Activated CD8-positive, alpha-beta memory T cell treated with anti-CD3 and anti-CD28 coated beads, Interleukin-2, amount 50 U/mL, for 1 hour (primary cell): ENCODE data around the gene SPOCK2.
"Not testable (repeated sequence)": the region's sequence is repeated elsewhere in the genome, so short reads cannot be mapped to it uniquely, and the experiment has no call there.

Source experiments
- DNase-seq: peaks from one replicate; pipeline ENCODE4 v3.0.0-alpha.2; 2020; ENCODE audit errors: extremely low read depth

SPOCK2 gene

DNA sequence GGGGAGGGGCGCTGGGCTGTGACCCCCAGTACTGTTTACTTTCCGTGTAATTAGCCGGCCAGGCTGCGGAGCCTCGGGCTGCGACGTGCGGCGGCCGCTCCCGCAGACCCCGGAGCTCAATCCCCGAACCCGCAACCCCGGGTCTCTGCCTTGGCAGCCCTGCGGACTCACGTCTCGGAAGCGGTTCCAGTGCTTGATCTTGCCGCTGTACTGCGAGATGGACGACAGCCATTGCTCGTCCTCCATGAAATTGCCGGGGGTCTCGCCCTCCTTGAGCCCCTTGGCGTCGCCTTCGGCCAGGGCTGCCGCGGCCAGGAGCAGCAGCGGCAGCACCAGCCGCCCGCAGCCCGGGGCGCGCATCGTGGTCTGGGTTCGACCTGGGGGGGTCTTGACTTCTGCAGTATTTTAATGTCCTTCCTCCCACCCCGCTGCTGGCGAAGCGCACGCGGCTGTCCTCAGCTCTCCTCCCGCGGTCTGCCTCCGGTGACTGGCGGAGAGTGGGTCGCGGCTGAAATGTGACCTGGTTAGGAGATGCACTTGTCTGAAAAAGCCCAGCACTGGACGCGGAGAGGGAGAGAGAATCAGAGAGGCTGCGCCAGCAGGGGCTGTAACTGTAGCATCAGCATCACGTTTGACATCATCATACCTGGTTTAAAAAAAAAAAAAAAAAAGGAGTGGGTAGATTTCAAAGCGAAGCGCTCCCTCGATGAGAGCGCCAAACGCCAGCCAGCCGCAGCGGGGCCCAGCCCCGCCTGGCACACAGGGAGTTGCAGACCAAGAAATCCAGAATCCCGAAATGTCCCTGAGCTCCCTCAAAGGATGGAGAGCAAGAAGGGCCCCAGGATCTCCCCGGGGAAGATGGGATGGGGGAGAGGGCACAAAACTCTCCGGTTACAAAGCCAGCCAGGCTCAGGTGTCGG lies at the start of gene SPOCK2:
Gene SPOCK2 (minus strand): TSS at position 583 of the 920 bp plus-strand sequence. CDS start 223 bp downstream, at position 360.
- peak; percentile 72 for DNase-seq

- DNase-seq, result no peak
Observed at GRCh38 chr10:72137583-72137982, 49.2 kb upstream of the SPOCK2 start.

DNA sequence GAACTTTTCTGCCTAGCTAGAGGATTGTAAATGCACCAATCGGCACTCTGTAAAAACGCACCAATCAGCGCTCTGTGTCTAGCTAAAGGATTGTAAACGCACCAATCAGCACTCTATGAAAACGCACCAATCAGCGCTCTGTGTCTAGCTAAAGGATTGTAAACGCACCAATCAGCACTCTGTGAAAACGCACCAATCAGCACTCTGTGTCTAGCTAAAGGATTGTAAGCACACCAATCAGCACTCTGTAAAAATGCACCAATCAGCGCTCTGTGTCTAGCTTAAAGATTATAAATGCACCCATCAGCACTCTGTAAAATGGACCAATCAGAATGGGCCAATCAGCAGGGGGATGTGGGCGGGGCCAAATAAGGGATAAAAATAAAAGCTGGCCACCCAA lies 47.9 kb upstream of the SPOCK2 start:
- DNase-seq, result not testable (repeated sequence)

- DNase-seq, result no peak
Observed at GRCh38 chr10:72134785-72135767, 46.7 kb upstream of the SPOCK2 start.

DNA sequence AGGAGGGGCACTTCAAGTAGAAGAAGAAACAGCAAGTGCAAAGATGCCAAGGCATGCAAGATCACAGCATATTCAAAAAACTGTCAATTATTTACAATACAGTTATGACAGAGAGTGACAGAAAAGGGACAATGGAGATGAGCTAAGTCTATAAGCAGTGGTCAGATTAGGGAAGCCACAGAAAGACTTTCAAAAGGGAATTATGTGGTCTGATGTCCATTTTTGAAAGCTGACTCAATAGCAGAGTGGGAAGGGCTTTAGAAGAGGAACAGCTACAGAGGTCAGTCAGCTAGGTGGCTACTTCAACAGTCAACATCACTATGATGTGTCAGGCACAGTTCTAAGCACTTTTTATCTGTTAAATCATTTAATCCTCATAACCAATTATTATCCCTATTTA lies 45.2 kb upstream of the SPOCK2 start:
- no peak for DNase-seq

DNA sequence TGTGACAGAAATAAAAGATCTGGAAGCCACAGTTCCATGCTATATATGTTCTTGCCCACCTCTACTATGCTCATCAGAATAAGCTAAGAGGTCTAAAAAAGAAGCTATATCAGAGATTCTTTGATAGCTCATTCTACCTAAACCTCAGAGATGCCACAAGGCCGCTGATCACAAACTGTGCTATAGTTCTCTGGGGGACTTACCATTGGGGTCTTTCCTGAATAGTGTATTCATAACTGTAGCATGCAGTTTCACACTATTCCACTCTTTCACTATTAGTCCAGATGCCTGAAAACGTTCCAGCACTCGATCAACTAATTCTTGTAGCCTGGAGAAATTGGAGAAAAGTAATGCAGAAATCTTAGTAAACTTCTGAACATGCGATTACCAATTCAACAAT lies 44.5 kb upstream of the SPOCK2 start:
- DNase-seq, result no peak

DNA sequence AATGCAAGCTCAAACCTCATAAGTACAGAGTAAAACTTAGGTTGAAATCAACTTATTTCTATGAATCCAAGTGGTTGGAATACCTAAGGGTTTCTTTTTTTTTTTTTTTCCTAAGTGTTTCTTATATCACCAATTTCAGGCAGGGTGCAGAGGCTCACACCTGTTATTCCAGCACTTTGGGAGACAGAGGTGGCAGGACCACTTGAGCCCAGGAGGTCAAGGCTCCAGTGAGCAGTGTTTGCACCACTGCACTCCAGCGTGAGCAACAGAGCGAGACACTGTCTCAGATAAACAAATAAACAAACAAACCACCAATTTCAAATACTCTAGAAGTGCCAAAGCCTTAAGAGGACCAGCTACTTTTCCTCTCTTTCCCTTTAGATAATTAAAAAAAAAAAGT lies 39.2 kb upstream of the SPOCK2 start:
- no peak for DNase-seq

DNA sequence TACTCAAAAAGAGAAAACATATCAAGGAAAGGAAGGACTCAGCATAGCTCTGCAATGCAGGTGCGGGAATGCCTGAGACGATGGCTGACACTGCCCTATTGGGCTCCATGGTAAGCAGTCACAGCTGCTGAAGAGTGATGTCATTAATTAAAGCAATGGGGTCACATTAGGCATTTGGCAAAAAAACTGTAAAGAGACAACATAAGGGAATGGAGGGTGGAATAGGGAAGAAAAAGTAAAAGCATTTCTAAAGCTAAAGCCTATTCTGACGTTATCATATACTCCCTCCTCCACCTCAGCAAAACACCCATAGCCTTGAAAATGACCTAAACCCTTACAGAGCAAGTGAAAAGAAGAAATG lies 38.5 kb upstream of the SPOCK2 start:
- no peak for DNase-seq

DNA sequence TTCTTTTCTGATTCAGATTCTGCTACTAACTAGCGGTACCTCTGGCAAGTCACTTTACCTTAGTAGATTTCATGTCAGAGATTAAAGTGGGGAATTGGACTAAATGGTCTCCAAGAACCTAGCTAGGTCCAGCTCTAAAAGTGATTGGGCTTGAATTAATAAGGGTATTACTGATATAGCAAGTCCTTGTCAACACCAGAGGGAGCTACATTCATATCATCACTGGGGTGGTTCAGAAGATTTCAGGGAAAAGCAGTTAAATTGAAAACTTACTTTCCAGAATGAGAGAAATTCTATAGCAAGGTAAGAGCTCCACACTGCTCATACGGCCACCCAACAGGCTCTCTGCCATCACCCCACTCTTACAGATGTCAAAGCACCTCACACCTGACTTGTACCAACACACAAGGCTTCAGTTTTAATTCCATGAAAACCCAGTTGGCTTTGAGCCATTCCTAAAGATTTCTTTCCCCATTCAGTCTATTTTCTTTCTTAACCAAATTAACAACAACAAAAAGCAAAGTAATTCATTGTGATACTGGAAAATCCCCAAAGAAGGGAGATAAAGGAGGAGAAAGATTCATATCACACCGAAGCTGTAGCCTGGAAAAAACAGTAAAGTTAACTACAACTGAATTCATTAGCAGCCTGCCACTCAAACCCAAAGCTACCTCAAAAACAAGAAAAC lies 38.0 kb upstream of the SPOCK2 start:
- no peak for DNase-seq

GRCh38 chr10:72124989-72125388 lies 36.6 kb upstream of the SPOCK2 start:
- no peak for DNase-seq

GRCh38 chr10:72124381-72124780 lies 36.0 kb upstream of the SPOCK2 start:
- no peak for DNase-seq

DNA sequence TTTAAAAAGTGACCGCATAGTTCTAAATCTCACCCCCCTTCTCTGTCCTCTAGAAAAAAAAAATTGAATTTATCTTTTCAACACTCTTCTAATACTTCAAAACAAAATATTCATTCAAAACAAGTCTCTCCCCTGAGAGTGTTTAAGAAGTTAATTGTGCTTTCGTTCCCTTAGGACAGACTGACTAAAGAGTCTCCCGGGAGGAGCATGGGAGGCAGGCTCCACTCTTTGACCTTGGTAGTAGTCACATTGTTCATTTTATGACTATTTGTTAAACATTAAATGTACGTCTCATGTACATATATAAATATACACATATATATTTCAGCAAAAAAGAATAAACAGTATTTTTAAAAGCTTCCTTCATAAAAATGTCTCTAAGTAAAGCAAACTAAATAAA lies 35.3 kb upstream of the SPOCK2 start:
- no peak for DNase-seq

GRCh38 chr10:72122221-72122620 lies 33.9 kb upstream of the SPOCK2 start:
- DNase-seq, result no peak

GRCh38 chr10:72121389-72121788 lies 33.0 kb upstream of the SPOCK2 start:
- no peak for DNase-seq

GRCh38 chr10:72116372-72116771 lies 28.0 kb upstream of the SPOCK2 start:
- DNase-seq, result no peak

DNA sequence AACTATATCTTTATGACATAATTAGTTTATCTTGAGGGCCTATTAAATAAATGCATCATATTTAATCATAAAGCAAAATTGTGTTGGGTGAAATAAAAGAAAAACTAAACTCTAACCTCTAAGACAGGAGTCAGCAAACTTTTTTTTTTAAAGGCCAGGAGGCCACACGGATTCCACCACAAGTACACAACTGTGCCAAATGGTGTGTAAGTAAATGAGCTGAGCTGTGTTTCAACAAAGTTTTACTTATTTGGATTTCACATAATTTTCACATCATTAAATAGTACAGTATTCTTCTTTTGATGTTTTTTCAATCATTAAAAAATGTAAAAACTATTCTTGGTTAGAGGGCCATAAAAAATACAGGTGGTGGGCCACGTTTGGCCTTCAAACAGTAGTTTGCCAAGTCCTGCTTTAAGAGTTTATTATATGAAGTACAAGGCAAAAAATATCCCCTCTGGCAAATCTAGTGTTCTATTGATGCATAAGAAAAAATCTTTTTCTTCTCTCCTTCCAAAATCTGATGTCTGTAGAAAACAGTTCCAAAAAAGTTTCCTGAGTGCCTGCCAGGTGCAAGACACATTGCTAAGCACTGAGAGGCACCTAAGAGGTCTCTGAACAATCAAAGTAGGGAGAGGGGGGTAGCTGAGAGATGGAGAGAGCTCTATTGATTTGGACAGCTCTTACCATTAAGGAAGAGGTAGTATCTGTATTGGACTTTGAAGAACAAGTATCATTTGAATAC lies 26.5 kb upstream of the SPOCK2 start:
- DNase-seq, result no peak

GRCh38 chr10:72110673-72111401 lies 22.5 kb upstream of the SPOCK2 start:
- no peak for DNase-seq

DNA sequence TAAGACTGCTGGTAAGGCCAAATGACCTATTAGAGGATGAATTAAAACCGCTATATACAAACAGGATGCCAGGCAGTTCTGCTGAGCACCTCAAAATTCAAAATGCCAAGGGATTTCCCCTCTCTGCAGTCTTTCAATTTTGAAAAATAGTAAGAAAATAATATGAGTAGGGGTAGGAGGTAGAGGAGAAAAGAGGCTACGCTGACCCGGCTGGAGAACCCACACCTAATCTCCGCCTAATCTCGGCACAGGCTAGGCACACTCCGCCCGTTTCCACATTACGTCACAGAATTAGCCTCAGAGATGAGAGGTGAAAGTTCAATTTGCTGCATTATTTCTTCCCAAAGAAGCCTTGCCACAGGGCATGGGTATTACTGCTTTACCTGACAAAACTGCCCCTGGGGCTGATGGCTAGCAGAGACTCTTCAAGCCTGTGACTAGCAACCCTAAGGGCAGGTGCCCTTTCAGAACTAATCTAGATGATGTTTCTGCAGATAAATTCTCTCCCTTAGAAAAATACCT lies 21.3 kb upstream of the SPOCK2 start:
- DNase-seq, result no peak

- no peak for DNase-seq
Observed at GRCh38 chr10:72108830-72109635, 20.7 kb upstream of the SPOCK2 start.
